ENCODE results near the gene SPP1. TPM values are rescaled to one million over a fixed set of nuclear protein-coding genes. Genes with fewer than 3 reads are reported as not detected.
A peak's percentile ranks its signal among the peaks of the same experiment; 100 is the strongest.

The SPP1 gene
- total and polyA plus RNA-seq, 2 donors: 44.2 to 64.8 TPM

GRCh38 chr4:88007304-88008121, 32.0 kb downstream of the SPP1 start, which contains the start of gene PKD2:
TSS of gene PKD2 (plus strand) at chr4:88007635. CDS start at chr4:88007734, 99 bp downstream.
- DNase-seq (ENCODE audit: low read depth in 6 of 9, low spot score in 9 of 9): peak in 7 of 9 donors; percentile 40 to 78 (median 54)
- peaks cover 0 to 6% of the 10 kb centered on the region in 2 donors for H3K27me3 ChIP-seq (ENCODE audit: control insufficient read depth in 2 of 2, insufficient read depth in 1 of 2, low read length in 1 of 2)
- H3K9me3 ChIP-seq (ENCODE audit: control insufficient read depth in 2 of 2, insufficient read depth in 1 of 2, low read length in 1 of 2): no peaks in the 10 kb centered on the region
- no peaks in the 10 kb centered on the region for H3K36me3 ChIP-seq (ENCODE audit: control insufficient read depth in 2 of 2, insufficient read depth in 2 of 2, low read length in 1 of 2)
- H3K4me3 ChIP-seq (ENCODE audit: low read length in 2 of 2): peak within 1 kb of the TSS; percentile 59 to 92
- peak within 1 kb of the TSS in 1 of 2 donors; percentile 42 for H3K27ac ChIP-seq (ENCODE audit: low read depth in 1 of 2, low read length in 1 of 2)
- under 1% methylated on average over 112 of the region's 116 CpGs for WGBS
- peaks cover 4 to 8% of the 10 kb centered on the region in 2 donors for H3K4me1 ChIP-seq (ENCODE audit: control insufficient read depth in 2 of 2, insufficient read depth in 2 of 2, low read length in 2 of 2)

GRCh38 chr4:88008122-88008742, 32.7 kb downstream of the SPP1 start:
- Histone ChIP-seq H3K36me3 (ENCODE audit: control insufficient read depth in 2 of 2, insufficient read depth in 2 of 2, low read length in 1 of 2) (no peaks in the 10 kb centered on the region), H3K9me3 (ENCODE audit: control insufficient read depth in 2 of 2, insufficient read depth in 1 of 2, low read length in 1 of 2) (no peaks in the 10 kb centered on the region), H3K4me1 (ENCODE audit: control insufficient read depth in 2 of 2, insufficient read depth in 2 of 2, low read length in 2 of 2) (peaks cover 4 to 8% of the 10 kb centered on the region in 2 donors), H3K4me3 (ENCODE audit: low read length in 2 of 2) (peak overlapping the region; percentile 59 to 92), H3K27ac (ENCODE audit: low read depth in 1 of 2, low read length in 1 of 2) (peak overlapping the region in 1 of 2 donors; percentile 42), H3K27me3 (ENCODE audit: control insufficient read depth in 2 of 2, insufficient read depth in 1 of 2, low read length in 1 of 2) (peaks cover 0 to 6% of the 10 kb centered on the region in 2 donors)
- under 1% methylated on average over 51 of the region's 51 CpGs for WGBS
- DNase-seq (ENCODE audit: low read depth in 6 of 9, low spot score in 9 of 9): peak in 2 of 9 donors; percentile 16 to 50

- H3K27ac ChIP-seq (ENCODE audit: low read depth in 1 of 2, low read length in 1 of 2): no peak overlapping the region
- peaks cover 4 to 8% of the 10 kb centered on the region in 2 donors for H3K4me1 ChIP-seq (ENCODE audit: control insufficient read depth in 2 of 2, insufficient read depth in 2 of 2, low read length in 2 of 2)
- peak overlapping the region; percentile 59 to 92 for H3K4me3 ChIP-seq (ENCODE audit: low read length in 2 of 2)
- H3K27me3 ChIP-seq (ENCODE audit: control insufficient read depth in 2 of 2, insufficient read depth in 1 of 2, low read length in 1 of 2): peaks cover 0 to 6% of the 10 kb centered on the region in 2 donors
- peak in 1 of 9 donors; percentile 41 for DNase-seq (ENCODE audit: low read depth in 6 of 9, low spot score in 9 of 9)
- H3K9me3 ChIP-seq (ENCODE audit: control insufficient read depth in 2 of 2, insufficient read depth in 1 of 2, low read length in 1 of 2): no peaks in the 10 kb centered on the region
- no peaks in the 10 kb centered on the region for H3K36me3 ChIP-seq (ENCODE audit: control insufficient read depth in 2 of 2, insufficient read depth in 2 of 2, low read length in 1 of 2)
- WGBS: 19% methylated on average over 5 of the region's 5 CpGs
These were observed 33.2 kb downstream of the SPP1 start for GRCh38 chr4:88008743-88009171.

GRCh38 chr4:88009871-88010270, 34.4 kb downstream of the SPP1 start:
- DNase-seq (ENCODE audit: low read depth in 6 of 9, low spot score in 9 of 9): no peak
- Histone ChIP-seq H3K4me1 (ENCODE audit: control insufficient read depth in 2 of 2, insufficient read depth in 2 of 2, low read length in 2 of 2) (peaks cover 4 to 8% of the 10 kb centered on the region in 2 donors), H3K36me3 (ENCODE audit: control insufficient read depth in 2 of 2, insufficient read depth in 2 of 2, low read length in 1 of 2) (no peaks in the 10 kb centered on the region), H3K4me3 (ENCODE audit: low read length in 2 of 2) (no peak overlapping the region), H3K27me3 (ENCODE audit: control insufficient read depth in 2 of 2, insufficient read depth in 1 of 2, low read length in 1 of 2) (peaks cover 0 to 6% of the 10 kb centered on the region in 2 donors), H3K9me3 (ENCODE audit: control insufficient read depth in 2 of 2, insufficient read depth in 1 of 2, low read length in 1 of 2) (no peaks in the 10 kb centered on the region), H3K27ac (ENCODE audit: low read depth in 1 of 2, low read length in 1 of 2) (no peak overlapping the region)
- WGBS: 84% methylated on average over 5 of the region's 5 CpGs

GRCh38 chr4:88010966-88011365, 35.5 kb downstream of the SPP1 start:
- H3K27ac ChIP-seq (ENCODE audit: low read depth in 1 of 2, low read length in 1 of 2): no peak overlapping the region
- H3K27me3 ChIP-seq (ENCODE audit: control insufficient read depth in 2 of 2, insufficient read depth in 1 of 2, low read length in 1 of 2): peaks cover 0 to 6% of the 10 kb centered on the region in 2 donors
- H3K9me3 ChIP-seq (ENCODE audit: control insufficient read depth in 2 of 2, insufficient read depth in 1 of 2, low read length in 1 of 2): no peaks in the 10 kb centered on the region
- 70% methylated on average over 2 of the region's 2 CpGs for WGBS
- H3K4me1 ChIP-seq (ENCODE audit: control insufficient read depth in 2 of 2, insufficient read depth in 2 of 2, low read length in 2 of 2): peaks cover 4 to 8% of the 10 kb centered on the region in 2 donors
- H3K36me3 ChIP-seq (ENCODE audit: control insufficient read depth in 2 of 2, insufficient read depth in 2 of 2, low read length in 1 of 2): no peaks in the 10 kb centered on the region
- no peak for DNase-seq (ENCODE audit: low read depth in 6 of 9, low spot score in 9 of 9)
- no peak overlapping the region for H3K4me3 ChIP-seq (ENCODE audit: low read length in 2 of 2)

- H3K27ac ChIP-seq (ENCODE audit: low read depth in 1 of 2, low read length in 1 of 2): no peak overlapping the region
- WGBS: 11% methylated on average over 3 of the region's 3 CpGs
- DNase-seq (ENCODE audit: low read depth in 6 of 9, low spot score in 9 of 9): peak in 1 of 9 donors; percentile 32
- peaks cover 4 to 5% of the 10 kb centered on the region in 2 donors for H3K4me1 ChIP-seq (ENCODE audit: control insufficient read depth in 2 of 2, insufficient read depth in 2 of 2, low read length in 2 of 2)
- H3K4me3 ChIP-seq (ENCODE audit: low read length in 2 of 2): no peak overlapping the region
- no peaks in the 10 kb centered on the region for H3K36me3 ChIP-seq (ENCODE audit: control insufficient read depth in 2 of 2, insufficient read depth in 2 of 2, low read length in 1 of 2)
- no peaks in the 10 kb centered on the region for H3K9me3 ChIP-seq (ENCODE audit: control insufficient read depth in 2 of 2, insufficient read depth in 1 of 2, low read length in 1 of 2)
- H3K27me3 ChIP-seq (ENCODE audit: control insufficient read depth in 2 of 2, insufficient read depth in 1 of 2, low read length in 1 of 2): no peaks in the 10 kb centered on the region
These were observed 37.1 kb downstream of the SPP1 start for GRCh38 chr4:88012647-88013046.

GRCh38 chr4:88014386-88014905, 38.9 kb downstream of the SPP1 start:
- Histone ChIP-seq H3K4me3 (ENCODE audit: low read length in 2 of 2) (no peak overlapping the region), H3K27ac (ENCODE audit: low read depth in 1 of 2, low read length in 1 of 2) (no peak overlapping the region), H3K4me1 (ENCODE audit: control insufficient read depth in 2 of 2, insufficient read depth in 2 of 2, low read length in 2 of 2) (peaks cover 0 to 4% of the 10 kb centered on the region in 2 donors), H3K27me3 (ENCODE audit: control insufficient read depth in 2 of 2, insufficient read depth in 1 of 2, low read length in 1 of 2) (no peaks in the 10 kb centered on the region), H3K9me3 (ENCODE audit: control insufficient read depth in 2 of 2, insufficient read depth in 1 of 2, low read length in 1 of 2) (no peaks in the 10 kb centered on the region), H3K36me3 (ENCODE audit: control insufficient read depth in 2 of 2, insufficient read depth in 2 of 2, low read length in 1 of 2) (peaks cover 0 to 4% of the 10 kb centered on the region in 2 donors)
- no peak for DNase-seq (ENCODE audit: low read depth in 6 of 9, low spot score in 9 of 9)
- WGBS: 99% methylated on average over 3 of the region's 3 CpGs

- Histone ChIP-seq H3K4me3 (ENCODE audit: low read length in 2 of 2) (no peak overlapping the region), H3K27ac (ENCODE audit: low read depth in 1 of 2, low read length in 1 of 2) (no peak overlapping the region), H3K4me1 (ENCODE audit: control insufficient read depth in 2 of 2, insufficient read depth in 2 of 2, low read length in 2 of 2) (no peaks in the 10 kb centered on the region), H3K9me3 (ENCODE audit: control insufficient read depth in 2 of 2, insufficient read depth in 1 of 2, low read length in 1 of 2) (no peaks in the 10 kb centered on the region), H3K27me3 (ENCODE audit: control insufficient read depth in 2 of 2, insufficient read depth in 1 of 2, low read length in 1 of 2) (no peaks in the 10 kb centered on the region), H3K36me3 (ENCODE audit: control insufficient read depth in 2 of 2, insufficient read depth in 2 of 2, low read length in 1 of 2) (peaks cover 0 to 9% of the 10 kb centered on the region in 2 donors)
- no peak for DNase-seq (ENCODE audit: low read depth in 6 of 9, low spot score in 9 of 9)
- 98% methylated on average over 10 of the region's 10 CpGs for WGBS
These were observed 40.3 kb downstream of the SPP1 start for GRCh38 chr4:88015659-88016295.

Data from thymus (tissue), 11 donors.